HG03196 (cell line): ENCODE measurements around the gene PHLDB2.

Source experiments
- ATAC-seq: cut with Tn5 transposase; IDR thresholded peaks from one replicate; pipeline ENCODE4 v1.9.1; 2021; ENCODE audit not compliant: unreplicated experiment

PHLDB2 gene

DNA sequence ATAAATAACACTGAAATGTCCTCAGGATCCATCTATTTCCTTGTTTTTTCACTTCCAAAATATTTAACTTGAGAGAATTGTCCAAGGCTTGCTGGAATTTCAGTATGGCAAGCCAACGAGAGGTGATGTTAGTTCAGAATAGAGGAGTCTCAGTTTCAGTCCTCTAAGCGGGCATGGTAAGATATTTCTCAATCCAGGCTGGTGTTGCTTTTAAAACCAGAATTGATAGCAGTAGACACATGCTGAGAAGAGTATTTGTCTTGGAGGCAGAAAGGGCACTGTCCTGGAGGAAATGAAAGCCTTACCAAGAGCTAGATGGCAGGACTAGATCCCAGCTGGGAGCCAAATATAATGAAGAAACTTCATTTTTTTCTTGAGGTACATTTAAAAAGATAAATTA is 23.1 kb downstream of the PHLDB2 start:
- no peak for ATAC-seq

DNA sequence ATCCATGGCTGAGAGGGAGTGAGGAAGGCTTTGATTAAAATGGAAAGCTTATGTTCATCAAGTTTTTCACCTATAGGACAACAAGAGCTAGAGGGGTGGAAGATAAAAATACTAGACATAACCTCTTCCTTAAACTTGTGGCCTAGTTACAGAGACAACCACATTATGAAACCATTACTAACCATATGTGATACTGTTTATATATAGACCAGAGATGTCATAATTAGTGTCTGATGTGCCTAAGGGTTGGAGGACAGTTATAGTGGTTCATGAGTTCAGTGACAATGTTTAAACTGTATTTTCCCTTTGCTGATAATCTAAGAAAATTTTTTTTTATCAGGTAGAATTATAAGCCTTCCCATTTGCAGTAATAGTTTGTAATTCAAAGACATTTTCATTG is 23.7 kb downstream of the PHLDB2 start:
- peak; percentile 77 for ATAC-seq

DNA sequence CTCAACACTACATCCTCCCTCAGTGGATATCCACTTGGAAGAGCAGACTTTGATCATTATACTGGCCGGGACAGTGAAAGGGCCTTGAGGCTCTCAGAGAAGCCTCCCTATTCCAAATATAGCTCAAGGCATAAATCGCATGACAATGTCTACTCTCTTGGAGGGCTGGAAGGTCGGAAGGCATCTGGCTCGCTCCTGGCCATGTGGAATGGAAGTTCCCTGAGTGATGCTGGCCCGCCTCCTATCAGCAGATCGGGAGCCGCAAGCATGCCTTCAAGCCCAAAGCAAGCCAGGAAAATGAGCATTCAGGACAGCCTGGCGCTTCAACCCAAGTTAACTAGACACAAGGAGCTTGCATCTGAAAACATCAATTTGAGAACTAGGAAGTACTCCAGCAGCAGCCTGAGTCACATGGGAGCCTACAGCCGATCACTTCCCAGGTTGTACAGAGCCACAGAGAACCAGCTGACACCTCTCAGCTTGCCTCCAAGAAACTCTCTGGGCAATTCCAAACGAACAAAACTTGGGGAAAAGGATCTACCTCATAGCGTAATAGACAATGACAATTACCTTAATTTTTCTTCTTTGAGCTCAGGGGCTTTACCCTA is 25.4 kb downstream of the PHLDB2 start:
- ATAC-seq: no peak

DNA sequence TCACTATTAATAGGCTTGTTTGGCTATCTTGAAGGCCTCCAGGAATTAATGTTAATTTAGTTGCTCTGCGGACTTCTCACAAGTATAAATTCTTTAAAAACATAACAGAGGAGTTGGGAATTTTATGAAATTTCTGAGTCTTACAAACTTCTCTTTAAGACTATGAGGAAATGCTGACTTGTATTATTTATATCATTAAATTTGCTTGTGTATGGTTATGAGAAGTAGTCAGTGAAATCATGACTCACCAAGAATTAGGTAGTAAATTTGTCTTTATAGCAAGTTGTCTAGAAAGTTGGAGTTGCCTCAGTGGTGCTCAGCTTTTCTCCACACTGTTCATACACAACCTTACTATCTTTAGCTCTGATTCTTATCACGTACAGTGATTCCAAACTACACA is 26.5 kb downstream of the PHLDB2 start:
- no peak for ATAC-seq

DNA sequence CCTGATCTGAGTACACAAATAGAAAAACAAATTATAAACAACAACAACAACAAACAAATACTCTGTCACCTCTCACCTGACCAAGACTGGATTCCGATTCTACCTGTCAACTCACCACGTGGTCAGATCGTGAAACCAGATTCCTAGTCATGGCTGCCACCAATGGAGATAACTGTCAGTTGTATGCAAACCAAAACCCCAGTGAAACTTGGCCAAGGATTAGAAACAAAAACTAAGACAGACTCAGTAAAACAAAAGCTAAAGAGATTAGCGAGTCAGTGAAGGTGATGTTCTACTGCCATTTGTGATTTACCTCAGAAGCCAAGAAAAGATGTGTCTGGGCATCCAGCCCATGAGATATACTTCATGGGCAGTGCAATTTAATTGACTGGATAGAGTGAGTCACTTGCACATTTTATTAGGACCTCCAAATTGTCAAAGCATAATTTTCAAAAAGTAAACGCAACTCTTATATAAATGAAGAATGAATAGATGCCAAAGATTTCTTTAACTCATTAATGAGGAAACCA is 31.1 kb downstream of the PHLDB2 start:
- ATAC-seq: no peak

- ATAC-seq: no peak
Observed at GRCh38 chr3:111892070-111892469, 33.0 kb downstream of the PHLDB2 start.

DNA sequence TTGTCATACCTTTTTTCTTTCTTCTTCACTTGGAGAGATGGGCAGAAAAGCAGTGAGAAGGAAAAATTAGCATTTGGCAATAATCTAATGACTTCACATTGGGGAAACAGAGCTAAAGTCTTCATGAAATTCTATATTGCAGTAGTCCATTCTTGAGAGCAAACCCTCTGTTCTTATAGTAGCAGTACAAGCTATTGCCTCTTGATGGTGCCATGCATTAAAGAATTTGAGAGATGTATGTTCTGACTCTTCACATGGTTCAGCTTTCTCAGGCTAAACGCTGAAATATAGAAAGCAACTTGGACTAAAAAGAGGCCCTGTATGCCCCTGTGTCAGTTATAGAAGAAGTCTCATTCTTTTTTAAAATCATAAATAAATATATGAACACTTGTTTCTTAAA is 36.0 kb downstream of the PHLDB2 start:
- ATAC-seq: no peak

- ATAC-seq: no peak
Observed at GRCh38 chr3:111899966-111900365, 40.9 kb downstream of the PHLDB2 start.

DNA sequence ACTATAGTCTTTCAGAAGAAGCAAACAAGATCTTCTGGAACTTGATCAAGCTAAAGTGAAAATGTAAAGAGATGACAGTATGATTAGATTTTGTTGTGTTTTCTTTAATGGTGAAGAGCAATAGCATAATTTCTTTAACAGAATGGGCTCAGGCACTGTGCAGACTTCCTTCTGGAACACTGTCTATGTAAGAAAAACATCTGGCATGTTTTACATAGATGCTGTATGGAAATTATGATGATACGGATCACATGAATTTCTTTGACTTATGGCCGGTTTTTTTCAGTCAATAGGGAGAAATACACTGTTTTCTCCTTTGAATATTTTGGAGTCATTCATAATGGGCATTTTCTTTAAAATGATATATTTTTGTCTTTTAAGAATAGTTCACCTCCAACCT is 42.6 kb downstream of the PHLDB2 start:
- ATAC-seq: no peak

DNA sequence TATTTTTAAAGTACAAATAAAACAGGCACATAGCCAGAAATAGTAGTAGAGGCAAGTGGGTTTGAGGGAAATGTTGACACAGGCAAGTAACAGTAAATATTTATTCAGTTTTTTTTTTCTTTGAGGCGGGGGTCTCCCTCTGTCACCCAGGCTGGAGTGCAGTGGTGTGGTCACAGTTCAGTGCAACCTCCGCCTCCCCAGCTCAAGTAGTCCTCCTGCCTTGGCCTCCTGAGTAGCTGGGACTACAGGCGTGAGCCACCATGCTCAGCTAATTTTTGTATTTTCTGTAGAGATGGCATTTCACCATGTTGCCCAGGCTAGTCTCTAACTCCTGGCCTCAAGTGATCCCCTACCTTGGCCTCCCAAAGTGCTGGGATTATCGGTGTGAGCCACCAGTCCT is 43.5 kb downstream of the PHLDB2 start:
- no peak for ATAC-seq

- no peak for ATAC-seq
Observed at GRCh38 chr3:111903067-111903511, 44.0 kb downstream of the PHLDB2 start.

DNA sequence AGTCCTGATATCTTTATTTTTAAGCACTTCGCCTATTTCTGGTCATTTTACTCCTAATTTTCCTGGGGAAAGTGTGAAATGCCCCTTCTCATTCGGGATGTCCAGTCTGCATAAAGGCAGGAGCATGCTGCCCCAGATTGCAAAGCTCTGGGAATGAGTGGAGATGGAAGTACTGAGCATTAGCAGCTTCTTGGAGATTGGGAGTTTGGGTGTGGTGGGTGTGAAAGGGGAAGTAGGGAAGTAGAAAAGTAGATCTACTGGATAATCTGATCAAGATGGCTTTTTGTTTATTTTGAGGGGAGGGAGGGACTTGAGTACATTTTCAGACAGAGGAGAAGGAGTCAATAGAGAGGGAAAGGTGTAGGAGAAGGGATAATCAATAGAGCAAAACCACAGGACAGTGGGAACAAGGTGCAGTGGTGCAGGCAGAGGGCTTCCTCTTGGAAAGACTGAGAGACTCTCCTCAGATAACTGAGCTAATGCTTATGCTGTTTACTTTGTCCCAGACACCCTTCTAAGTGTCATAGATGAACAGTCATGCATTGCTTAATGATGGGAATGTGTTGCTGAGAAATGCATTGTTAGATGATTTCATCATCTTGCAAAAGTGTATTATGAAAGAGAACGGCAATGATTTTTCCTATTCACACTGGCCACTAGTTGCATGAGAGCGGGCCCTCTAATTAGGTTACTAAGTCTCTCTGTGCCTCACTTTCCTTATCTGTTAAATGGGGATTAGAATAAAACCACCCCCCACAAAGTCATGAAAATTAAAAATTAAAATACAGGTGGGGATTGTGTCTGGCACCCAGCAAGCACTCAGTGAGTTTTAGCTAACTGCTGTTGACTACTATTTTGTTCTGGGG is 45.5 kb downstream of the PHLDB2 start:
- ATAC-seq: no peak

DNA sequence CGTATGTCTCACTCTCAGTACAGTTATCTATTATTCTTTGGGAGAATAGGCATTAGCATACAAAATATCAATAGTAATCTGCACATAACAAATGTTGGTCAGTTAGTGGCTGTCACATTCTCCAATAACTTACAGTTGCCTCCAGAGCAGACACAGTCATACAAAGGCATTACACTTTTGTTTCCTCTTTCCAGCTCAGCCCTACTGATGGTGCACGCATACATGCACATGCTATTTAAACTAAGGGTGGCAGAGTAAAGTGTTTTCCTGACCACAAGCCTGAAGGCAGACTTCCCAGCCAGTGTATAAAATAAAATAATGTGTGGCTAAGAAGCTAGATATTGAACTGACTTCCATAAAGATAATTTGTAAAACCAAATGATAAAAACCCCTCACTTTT is 47.6 kb downstream of the PHLDB2 start:
- no peak for ATAC-seq

DNA sequence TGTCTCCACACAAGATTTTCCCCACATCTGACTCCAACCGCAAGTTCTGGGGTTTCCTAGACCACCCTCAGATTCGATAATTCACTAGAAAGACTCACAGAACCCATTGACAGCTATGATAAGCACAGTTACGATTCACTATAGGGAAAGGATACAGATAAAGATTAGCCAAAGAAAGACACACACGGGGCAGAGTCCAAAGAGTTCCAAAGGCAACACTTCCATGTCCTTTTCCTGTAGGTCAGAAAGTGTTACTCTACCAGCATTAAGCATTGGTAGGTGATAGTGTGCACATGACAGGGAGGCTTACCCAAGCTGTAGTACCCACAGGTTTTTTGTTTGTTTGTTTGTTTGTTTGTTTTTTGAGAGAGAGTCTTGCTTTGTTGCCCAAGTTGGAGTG is 48.1 kb downstream of the PHLDB2 start:
- no peak for ATAC-seq

DNA sequence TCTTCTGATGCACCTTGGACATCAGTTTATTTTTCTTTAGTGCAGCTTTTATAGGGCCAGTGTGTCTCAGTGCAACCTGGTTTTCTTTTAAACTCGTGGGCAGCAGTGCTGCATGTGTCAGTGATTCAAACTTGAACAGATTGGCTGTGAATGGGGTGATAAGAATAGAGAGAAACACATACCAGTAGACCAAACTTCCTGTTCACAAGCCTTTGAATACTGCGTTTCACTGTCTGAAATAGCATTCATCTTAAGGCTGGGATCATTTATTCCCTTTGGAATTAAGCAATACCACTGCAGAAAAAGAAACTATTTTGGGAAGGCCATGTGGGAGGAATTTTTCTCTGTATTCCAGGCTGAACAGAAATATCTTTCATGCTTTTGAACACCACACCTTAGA is 51.7 kb downstream of the PHLDB2 start:
- ATAC-seq: no peak

- ATAC-seq: no peak
Observed at GRCh38 chr3:111911446-111911845, 52.4 kb downstream of the PHLDB2 start.

GRCh38 chr3:111913163-111913763 is 54.2 kb downstream of the PHLDB2 start:
- no peak for ATAC-seq

- no peak for ATAC-seq
Observed at GRCh38 chr3:111915905-111916304, 56.8 kb downstream of the PHLDB2 start.

DNA sequence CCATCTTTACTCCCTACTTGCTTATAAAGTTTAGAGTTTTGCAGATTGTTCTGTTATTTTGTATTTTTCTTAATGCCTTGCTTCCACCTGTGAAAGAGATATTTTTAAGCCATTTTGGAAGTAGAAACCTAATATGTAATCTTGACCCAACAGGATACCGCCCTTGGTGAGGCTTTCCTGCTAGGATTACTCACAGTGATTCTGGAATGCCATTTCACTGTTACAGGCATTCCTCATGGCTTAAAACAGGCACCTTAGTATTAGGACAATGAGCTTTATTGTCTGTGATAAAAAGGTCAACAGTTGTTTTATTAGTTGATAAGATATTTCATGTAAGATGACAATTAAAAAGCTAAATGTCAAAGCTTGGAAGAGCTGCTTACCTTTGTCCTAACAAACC is 58.2 kb downstream of the PHLDB2 start:
- no peak for ATAC-seq

DNA sequence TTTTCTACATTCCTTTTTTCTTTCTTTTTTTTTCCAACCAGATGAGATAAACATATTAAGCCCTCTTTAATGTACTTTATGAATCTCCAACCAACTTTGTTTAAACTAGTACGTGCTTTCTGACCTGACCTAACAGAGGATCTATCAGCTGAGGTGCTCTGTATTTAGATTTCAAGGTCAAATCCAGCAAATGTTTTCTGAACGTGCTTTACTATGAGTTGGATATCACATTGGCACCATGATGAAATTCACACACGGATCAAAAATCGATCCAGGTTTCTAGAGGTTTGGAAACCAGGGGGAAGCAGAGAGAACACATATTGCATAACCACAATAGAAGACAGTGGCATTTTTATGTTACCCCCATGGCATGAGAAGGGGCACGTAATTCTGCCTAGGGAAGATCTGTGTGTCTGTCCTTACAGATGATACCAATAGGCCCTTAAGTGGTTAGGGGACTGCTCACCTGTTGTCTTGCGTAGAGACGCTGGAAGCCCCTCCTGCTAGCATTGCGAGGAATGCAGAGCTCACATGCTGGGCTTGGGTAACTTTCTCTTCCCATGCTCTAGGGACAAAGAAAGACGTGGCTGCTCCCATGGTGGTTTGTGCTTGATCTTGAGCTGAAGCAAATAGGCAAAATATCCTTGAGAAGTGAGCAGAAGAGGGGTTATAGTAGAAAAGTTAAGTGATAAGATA is 60.5 kb downstream of the PHLDB2 start:
- no peak for ATAC-seq

GRCh38 chr3:111921181-111921580 is 62.1 kb downstream of the PHLDB2 start:
- no peak for ATAC-seq
